HG03159 (cell line): ENCODE data around the gene ITPK1.

Source experiments
- ATAC-seq: cut with Tn5 transposase; IDR thresholded peaks from one replicate; pipeline ENCODE4 v1.9.1; 2021; ENCODE audit warnings: mild to moderate bottlenecking, moderate library complexity; ENCODE audit not compliant: unreplicated experiment

Gene ITPK1

GRCh38 chr14:93030761-93031160, 85.0 kb downstream of the ITPK1 start:
- ATAC-seq: no peak

GRCh38 chr14:93029911-93030508, 85.7 kb downstream of the ITPK1 start:
- no peak for ATAC-seq

GRCh38 chr14:93029417-93029816, 86.3 kb downstream of the ITPK1 start:
- ATAC-seq: no peak

- ATAC-seq: no peak
These were observed 87.0 kb downstream of the ITPK1 start for GRCh38 chr14:93028724-93029076.

- ATAC-seq: no peak
These were observed 87.7 kb downstream of the ITPK1 start for GRCh38 chr14:93027810-93028723.

GRCh38 chr14:93026339-93026738, 89.4 kb downstream of the ITPK1 start:
- ATAC-seq: no peak

GRCh38 chr14:93025055-93025454, 90.7 kb downstream of the ITPK1 start:
- no peak for ATAC-seq

- ATAC-seq: no peak
These were observed 91.2 kb downstream of the ITPK1 start for GRCh38 chr14:93024493-93024892.

- ATAC-seq: no peak
These were observed 91.8 kb downstream of the ITPK1 start for GRCh38 chr14:93023802-93024434.

- ATAC-seq: no peak
These were observed 92.7 kb downstream of the ITPK1 start for GRCh38 chr14:93023039-93023438.

GRCh38 chr14:93019970-93020369, 95.8 kb downstream of the ITPK1 start:
- ATAC-seq: no peak

- ATAC-seq: no peak
These were observed 96.3 kb downstream of the ITPK1 start for GRCh38 chr14:93019367-93019843.

GRCh38 chr14:93018366-93018765, 97.4 kb downstream of the ITPK1 start:
- ATAC-seq: no peak

- ATAC-seq: no peak
These were observed 97.8 kb downstream of the ITPK1 start for GRCh38 chr14:93017898-93018297.

- no peak for ATAC-seq
These were observed 98.4 kb downstream of the ITPK1 start for GRCh38 chr14:93017301-93017797.

GRCh38 chr14:93016275-93016845, 99.4 kb downstream of the ITPK1 start:
- no peak for ATAC-seq

- ATAC-seq: no peak
These were observed 100.2 kb downstream of the ITPK1 start for GRCh38 chr14:93015505-93015904.

- no peak for ATAC-seq
These were observed 100.7 kb downstream of the ITPK1 start for GRCh38 chr14:93015064-93015463.

GRCh38 chr14:93014058-93015023, 101.4 kb downstream of the ITPK1 start:
- no peak for ATAC-seq
